T follicular helper cell (primary cell): ENCODE results near the gene CFTR.
"Not testable (repeated sequence)": the region's sequence is repeated elsewhere in the genome, so short reads cannot be mapped to it uniquely, and the experiment has no call there.

Source experiments
- DNase-seq: peaks from one replicate; pipeline ENCODE4 v3.0.0-alpha.2; 2020; ENCODE audit warnings: low read depth

CFTR gene

DNA sequence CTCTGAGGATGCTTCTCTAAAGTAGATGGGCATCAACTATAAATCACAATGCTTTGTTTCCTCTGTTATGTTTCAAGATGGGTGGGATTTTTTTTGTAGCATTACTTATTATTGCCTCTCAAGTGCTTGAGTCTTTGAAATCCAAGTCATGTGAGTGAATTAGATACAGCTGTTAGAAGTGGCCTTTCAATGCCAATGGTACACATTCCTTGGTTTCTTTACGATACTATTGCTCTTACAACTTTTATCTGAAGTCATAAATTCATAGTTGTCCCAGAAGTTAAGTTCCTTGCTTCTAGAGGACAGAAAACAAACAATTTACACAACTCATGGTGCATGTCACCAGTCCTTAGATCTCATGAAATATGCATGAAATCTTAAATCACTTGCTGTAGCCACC is 15.5 kb downstream of the CFTR start:
- DNase-seq: no peak

DNA sequence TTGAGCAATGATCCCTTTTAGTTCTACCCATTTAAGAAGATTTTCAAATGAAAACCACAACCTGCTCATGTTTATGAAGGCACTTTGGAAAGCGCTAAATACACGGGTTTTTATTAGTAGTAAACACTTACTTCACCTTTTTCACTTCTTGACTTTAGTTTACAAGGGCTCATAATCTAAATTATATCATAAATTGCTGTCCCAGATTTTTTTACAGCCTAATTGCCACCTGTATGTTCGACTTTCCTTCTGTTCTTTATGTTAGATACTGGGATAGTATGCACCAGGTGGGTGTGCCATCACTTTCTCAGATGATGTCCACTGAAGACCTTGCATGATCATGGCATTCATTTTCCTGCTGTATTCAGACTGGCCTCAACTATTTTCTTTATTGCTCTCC is 22.5 kb downstream of the CFTR start:
- no peak for DNase-seq

DNA sequence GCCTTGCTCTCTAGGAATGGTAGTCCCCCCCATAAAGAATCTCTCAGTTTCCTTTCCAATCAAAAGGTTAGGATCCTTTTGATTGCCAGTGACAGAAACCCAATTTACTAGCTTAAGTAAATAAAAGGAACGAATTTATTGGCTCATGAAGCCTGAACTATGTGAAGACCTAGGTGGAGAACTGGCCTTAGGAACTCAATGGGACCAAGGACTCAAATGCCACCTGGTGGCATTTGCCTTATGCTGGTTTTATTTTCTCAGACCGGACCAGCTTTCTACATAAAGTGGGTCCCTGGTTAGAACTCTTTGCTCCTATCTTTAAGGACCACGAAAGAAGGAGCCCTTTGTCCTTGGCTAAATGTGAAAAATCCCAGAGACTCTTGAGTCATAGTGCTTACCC is 25.4 kb downstream of the CFTR start:
- DNase-seq: no peak

DNA sequence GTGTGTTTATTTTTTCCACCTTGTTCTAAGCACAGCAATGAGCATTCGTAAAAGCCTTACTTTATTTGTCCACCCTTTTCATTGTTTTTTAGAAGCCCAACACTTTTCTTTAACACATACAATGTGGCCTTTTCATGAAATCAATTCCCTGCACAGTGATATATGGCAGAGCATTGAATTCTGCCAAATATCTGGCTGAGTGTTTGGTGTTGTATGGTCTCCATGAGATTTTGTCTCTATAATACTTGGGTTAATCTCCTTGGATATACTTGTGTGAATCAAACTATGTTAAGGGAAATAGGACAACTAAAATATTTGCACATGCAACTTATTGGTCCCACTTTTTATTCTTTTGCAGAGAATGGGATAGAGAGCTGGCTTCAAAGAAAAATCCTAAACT is 28.9 kb downstream of the CFTR start:
- no peak for DNase-seq

DNA sequence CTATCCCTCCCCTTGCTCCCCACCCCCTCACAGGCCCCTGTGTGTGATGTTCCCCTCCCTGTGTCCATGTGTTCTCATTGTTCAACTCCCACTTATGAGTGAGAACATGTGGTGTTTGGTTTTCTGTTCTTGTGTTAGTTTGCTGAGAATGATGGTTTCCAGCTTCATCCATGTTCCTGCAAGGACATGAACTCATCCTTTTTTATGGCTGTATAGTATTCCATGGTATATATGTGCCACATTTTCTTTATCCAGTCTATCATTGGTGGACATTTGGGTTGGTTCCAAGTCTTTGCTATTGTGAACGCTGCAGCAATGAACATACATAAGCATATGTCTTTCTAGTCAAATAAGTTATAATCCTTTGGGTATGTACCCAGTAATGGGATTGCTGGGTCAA is 37.4 kb downstream of the CFTR start:
- not testable (repeated sequence) for DNase-seq

DNA sequence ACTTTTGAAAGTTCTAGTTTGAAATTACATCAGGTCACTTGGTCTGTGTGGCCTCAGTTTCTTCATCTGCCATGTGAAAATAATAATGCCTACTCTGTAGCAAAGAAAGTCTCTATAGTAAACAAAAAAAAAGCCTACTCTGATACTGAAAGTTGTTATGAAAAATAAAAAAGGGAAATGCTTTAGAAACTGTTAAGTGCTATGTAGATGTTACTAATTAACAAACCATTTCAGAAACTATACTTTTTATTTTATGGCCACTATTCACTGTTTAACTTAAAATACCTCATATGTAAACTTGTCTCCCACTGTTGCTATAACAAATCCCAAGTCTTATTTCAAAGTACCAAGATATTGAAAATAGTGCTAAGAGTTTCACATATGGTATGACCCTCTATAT is 50.6 kb downstream of the CFTR start:
- DNase-seq: no peak

DNA sequence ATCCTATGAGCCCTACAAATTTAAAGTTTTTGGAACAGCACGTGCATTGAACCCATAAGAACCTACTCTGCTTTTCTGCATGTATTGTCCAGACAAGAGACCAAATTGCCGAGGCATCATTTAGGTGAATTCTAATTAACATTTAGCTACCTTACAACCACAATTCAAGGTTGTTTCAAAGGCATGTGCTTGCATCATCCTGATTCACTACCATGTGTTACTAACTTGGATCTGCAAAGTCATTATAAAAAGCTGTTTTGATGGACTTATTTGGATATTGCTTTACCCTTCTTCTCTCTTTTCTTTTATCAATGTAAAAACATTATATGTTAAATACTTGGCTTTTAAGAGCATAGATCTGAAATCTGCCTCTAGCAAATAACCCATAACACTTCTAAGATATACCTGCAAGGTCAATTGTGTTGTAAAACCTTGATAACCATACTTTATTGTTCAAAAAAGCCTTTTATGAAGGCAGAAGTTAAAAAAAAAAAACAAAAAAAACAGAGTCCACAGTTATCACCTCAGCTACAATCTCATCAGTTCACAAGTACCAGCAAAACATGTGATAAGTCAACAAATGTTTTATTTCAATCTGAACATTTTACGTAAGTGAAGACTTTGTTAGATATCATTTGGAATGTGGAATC is 51.9 kb downstream of the CFTR start:
- DNase-seq: no peak

DNA sequence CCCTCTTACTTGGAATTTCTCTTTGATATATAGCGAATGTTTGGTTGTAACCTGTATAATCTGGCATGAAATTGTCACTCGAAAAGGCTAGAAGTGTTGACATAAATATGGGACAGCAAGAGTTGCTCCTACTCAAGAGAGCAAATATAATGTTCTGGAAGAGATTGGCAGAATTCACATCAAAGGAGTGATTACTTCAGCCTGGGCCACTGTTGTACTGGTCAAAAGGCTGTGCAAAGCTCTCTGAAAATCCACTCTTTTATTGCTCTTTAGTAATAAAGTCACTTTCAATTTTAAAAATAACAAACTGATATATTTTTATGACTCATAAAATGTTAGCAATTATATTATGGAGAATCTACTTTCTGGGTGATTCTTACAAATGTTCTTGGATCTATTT is 58.2 kb downstream of the CFTR start:
- no peak for DNase-seq

DNA sequence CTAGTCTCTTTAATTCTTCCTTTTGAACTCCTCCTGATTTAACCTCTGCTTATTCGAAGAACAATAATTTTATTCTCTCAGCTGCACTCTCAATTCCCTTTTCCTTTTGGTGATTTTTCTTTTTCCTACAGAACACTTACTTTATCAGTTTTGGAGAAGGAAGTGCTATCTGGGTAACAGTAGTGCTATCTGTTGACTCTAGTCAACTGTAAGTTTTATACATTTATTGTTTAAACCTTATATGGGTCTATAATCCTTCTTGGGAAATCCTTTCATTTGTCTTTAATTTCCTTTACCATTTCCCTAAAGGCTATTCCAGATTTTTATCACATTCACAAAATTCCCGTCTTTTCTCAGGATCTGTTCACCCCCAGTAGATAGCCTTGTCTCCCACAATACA is 64.2 kb downstream of the CFTR start:
- DNase-seq: no peak

DNA sequence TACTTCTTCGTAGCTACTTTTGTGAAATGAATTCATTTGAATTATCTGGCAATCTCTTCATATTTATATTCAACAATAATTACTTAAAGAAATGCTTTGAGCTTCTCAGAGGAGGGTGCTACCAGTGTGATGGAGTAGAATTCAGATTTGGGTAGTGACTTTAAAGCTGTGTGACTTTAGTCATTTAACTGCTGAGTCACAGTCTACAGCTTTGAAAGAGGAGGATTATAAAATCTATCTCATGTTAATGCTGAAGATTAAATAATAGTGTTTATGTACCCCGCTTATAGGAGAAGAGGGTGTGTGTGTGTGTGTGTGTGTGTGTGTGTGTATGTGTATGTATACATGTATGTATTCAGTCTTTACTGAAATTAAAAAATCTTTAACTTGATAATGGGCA is 68.2 kb downstream of the CFTR start:
- no peak for DNase-seq

DNA sequence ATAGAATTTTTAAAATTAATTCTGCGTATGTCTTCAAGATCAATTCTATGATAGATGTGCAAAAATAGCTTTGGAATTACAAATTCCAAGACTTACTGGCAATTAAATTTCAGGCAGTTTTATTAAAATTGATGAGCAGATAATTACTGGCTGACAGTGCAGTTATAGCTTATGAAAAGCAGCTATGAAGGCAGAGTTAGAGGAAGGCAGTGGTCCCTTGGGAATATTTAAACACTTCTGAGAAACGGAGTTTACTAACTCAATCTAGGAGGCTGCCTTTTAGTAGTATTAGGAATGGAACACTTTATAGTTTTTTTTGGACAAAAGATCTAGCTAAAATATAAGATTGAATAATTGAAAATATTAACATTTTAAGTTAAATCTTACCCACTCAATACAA is 70.8 kb downstream of the CFTR start:
- no peak for DNase-seq

DNA sequence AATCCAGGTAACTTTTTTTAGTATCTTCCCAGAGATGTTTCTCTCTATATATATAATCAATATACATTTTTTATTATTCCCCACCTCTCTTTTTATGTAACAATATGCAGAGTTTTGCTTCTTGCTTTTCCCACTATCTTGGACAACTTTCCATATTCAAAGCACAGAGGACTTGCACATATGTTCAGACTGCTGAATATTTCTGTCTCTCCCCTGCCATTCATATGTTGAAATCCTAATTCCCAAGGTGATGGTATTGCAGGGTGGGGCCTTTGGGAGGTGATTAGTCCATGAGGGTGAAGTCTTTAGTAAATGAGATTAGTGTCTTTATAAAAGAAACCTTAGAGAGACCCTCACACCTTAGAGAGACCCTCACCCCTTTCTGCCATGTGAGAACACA is 72.8 kb downstream of the CFTR start:
- DNase-seq: no peak

DNA sequence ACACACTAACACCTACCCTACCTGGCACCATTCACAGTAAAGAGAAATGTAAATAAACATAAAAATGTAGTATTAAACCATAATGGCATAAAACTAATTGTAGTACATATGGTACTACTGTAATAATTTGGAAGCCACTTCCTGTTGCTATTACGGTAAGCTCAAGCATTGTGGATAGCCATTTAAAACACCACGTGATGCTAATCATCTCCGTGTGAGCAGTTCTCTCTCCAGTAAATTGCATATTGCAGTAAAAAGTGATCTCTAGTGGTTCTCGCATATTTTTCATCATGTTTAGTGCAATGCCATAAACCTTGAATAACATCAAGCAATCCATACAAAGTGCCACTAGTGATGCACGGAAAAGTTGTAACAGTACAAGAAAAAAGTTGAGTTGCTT is 75.4 kb downstream of the CFTR start:
- DNase-seq: no peak

DNA sequence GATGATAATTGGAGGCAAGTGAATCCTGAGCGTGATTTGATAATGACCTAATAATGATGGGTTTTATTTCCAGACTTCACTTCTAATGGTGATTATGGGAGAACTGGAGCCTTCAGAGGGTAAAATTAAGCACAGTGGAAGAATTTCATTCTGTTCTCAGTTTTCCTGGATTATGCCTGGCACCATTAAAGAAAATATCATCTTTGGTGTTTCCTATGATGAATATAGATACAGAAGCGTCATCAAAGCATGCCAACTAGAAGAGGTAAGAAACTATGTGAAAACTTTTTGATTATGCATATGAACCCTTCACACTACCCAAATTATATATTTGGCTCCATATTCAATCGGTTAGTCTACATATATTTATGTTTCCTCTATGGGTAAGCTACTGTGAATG is 79.6 kb downstream of the CFTR start:
- no peak for DNase-seq

DNA sequence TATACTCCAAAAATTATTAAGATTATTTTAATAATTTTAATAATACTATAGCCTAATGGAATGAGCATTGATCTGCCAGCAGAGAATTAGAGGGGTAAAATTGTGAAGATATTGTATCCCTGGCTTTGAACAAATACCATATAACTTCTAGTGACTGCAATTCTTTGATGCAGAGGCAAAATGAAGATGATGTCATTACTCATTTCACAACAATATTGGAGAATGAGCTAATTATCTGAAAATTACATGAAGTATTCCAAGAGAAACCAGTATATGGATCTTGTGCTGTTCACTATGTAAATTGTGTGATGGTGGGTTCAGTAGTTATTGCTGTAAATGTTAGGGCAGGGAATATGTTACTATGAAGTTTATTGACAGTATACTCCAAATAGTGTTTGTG is 80.2 kb downstream of the CFTR start:
- DNase-seq: no peak

DNA sequence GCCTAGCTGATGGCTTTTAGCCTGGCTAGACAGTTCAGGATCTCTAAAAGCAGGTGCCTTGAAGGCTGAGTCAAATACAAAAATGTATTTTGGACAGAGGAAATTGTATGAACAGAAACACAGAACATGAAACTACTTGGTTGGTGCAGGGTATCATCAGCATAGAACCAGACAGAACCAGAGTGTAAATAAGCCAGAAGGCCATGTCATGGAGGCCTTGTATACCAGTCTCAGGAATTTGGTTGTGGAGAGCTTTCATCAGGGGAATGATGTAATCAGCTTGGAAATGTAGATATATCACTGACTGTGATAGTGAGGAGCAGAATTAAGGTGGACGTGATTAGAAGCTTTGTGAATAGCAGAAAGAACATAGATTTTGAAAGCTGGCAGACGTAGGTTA is 82.9 kb downstream of the CFTR start:
- no peak for DNase-seq

DNA sequence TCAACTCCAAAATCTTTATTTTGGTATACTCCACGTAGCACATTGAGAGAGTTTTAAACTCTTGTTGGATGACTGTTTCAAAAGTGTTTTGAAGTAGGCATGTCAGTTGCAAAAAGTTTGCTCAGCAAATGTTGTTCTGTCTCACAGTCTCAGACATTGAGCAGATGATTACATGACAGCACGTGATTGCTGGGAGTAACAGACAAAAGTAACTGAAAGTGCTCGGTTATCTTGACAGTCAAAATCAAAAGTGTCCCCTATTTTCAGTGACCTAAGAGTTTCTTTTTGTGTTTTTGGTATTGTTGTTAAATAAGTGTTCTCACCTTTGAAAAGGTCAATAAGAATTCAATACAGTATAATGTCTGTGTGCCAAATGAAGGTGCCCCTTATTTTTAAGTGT is 84.3 kb downstream of the CFTR start:
- no peak for DNase-seq

DNA sequence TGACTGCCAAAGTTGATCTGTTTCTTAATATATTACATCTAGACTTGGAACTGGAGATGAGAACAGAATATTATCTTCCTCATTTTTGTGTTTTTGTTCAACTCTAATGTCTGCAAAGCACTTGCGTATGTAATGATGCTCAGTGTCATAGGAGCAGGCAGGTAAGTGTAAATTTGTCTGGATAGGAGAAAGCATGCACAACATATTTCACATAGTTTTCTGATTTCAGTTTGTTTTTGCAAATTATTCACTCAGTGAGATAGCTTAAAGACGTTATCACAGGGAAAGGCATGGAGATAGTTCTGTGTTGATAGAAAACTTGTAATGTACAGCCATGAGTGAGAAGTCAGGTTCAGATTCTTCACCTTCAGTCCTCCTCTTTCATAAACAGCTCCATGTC is 84.8 kb downstream of the CFTR start:
- no peak for DNase-seq

DNA sequence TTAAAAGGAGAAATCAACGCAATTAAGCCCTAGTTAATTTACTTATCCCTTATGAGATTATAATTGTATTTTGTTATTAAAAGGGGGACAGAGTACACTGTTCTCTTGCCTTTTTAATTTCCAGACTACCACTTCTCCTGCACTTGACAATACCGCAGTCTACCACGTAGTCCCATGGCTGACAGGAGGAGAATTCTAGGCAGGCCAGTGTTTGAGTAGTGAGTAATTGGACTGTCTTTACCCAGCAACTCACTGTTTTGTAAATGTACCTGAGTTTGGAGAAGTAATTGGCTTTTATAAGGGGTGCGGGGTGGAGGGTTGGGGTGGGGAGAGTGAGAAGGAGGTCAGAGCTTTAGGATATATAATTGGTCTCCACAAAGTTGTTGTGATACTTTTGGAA is 85.4 kb downstream of the CFTR start:
- DNase-seq: no peak

DNA sequence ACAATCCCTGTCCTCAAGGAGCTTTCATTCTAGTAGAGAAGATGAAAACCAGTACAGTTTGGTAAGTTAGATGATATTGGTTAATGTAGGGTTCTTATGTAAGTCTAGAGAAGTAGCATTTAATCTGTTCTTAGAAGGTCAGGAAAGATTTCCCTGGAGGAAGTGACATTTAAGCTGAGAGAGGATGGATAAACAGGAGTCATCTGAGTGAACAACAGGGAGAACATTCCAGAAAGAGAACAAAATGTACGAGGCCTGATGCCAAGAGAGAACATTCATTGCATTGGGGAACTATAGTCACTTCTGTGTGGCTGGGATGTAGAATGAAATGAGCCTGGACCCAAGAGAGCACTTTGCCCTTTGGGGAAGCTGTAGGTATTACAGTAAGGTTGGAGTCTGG is 88.0 kb downstream of the CFTR start:
- DNase-seq: no peak

DNA sequence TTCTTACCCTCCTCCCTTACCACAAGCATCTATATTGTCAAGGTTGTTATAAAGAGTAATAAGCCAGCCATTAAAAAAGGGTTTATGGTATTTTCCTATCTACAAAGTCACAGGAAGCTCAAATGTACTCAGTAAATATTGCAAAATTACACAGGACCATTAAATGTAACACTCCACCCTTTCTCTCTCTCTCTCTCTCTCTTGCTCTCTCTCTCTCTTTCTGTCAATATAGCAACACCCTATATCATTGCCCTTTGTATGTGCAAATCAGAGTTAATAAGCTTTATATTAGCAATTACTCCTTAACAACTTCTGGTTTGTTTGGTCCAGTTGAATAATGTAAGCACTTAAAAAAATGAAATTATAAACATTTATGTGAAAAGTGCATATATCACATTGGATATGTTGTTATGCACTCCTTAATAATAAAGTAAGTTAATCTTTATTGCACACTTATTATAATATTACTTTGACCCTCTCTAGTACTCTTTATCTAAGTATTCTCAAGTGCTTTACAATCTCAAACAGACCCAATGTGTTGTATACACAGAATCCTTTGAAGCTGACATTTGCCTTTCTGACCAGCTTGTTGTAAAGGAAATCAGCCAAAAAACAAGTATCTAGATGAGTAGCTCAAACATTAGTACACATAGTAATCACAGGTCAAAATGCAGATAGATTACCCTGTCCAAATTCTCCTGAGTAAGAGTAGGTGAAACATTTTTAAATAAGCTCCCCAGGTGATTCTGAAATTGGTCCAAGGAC is 93.2 kb downstream of the CFTR start:
- DNase-seq: no peak

DNA sequence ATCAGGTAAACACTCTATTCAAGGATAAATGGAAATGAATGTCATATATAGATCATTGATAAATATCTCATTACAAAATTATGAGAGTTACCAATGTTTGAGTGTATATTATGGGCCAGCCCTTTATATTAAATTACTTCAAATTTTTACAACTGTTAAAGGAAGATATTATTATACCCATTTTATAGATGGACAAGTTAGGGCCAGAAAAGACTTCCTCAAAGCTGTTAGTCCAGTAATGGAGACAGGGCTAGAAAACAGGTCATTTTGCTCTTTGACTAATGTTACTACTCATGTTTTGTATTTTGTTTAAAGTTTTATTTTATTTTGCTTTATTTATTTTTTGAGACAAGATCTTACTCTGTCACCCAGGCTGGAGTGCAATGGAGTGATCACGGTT is 101.6 kb downstream of the CFTR start:
- DNase-seq: no peak

DNA sequence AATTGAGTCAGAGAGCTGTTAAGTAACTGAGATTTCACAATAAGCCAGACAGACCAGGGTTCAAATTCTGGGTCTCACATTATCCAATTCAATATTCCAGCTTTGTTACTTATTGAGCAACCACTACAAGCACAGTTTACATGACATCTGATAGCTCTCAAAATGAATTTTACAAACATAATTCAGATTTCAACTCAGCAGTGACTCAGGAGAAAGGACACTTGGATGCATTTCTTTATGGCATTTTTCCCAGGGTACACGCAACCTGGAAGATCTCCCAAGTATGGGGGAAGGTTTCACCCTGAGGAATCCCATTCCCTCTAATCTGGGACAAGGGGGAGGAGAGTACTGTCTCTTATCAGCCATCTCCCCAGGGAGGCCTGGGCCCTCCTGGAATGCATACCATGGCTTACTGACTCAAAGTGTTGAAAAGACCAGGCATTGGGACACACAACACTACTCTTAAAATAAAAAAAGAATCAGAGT is 102.4 kb downstream of the CFTR start:
- DNase-seq: no peak

DNA sequence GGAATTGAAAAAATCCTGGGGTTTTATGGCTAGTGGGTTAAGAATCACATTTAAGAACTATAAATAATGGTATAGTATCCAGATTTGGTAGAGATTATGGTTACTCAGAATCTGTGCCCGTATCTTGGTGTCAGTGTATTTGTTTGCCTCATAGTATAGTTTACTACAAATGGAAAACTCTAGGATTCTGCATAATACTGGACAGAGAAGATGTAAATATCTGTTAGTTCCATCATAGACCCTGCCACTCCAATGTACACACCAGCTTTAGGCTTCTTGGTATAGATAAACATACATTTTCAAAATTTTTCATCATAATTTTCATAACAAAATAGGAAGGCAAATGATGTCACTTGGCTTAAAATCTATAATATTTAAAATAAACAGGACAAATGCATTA is 108.1 kb downstream of the CFTR start:
- no peak for DNase-seq
